Measurements from ENCODE around the gene LARGE1. TPM values are rescaled to one million over a fixed set of nuclear protein-coding genes. Genes with fewer than 3 reads are reported as not detected.

Gene LARGE1
- total RNA-seq, 1 donor from 2014 or later, result 27.4 TPM

GRCh38 chr22:33518405-33518804 is 401.9 kb downstream of the LARGE1 start:
- TF ChIP-seq CTCF (IDR thresholded peaks at IDR 0.05), result no peak
- Histone ChIP-seq H3K27ac (no peak overlapping the region), H3K36me3 (no peaks in the 10 kb centered on the region), H3K4me1 (no peaks in the 10 kb centered on the region), H3K4me3 (no peak overlapping the region), H3K9me3 (no peaks in the 10 kb centered on the region), H3K27me3 (ENCODE audit: low read depth) (no peaks in the 10 kb centered on the region)
- ATAC-seq (no peak), DNase-seq (no peak)
- intact Hi-C loops (cut with DNase I), result no loop called here

GRCh38 chr22:33515795-33516194 is 404.5 kb downstream of the LARGE1 start:
- ATAC-seq (no peak), DNase-seq (no peak)
- Histone ChIP-seq H3K36me3 (no peaks in the 10 kb centered on the region), H3K27ac (no peak overlapping the region), H3K4me3 (no peak overlapping the region), H3K27me3 (ENCODE audit: low read depth) (no peaks in the 10 kb centered on the region), H3K4me1 (no peaks in the 10 kb centered on the region), H3K9me3 (no peaks in the 10 kb centered on the region)
- intact Hi-C loops (cut with DNase I), result no loop called here
- no peak for TF ChIP-seq CTCF (IDR thresholded peaks at IDR 0.05)

- TF ChIP-seq CTCF (IDR thresholded peaks at IDR 0.05), result no peak
- Histone ChIP-seq H3K27me3 (ENCODE audit: low read depth) (no peaks in the 10 kb centered on the region), H3K4me3 (no peak overlapping the region), H3K27ac (no peak overlapping the region), H3K36me3 (no peaks in the 10 kb centered on the region), H3K4me1 (no peaks in the 10 kb centered on the region), H3K9me3 (no peaks in the 10 kb centered on the region)
- ATAC-seq (no peak), DNase-seq (no peak)
- intact Hi-C loops (cut with DNase I), result no loop called here
Observed at GRCh38 chr22:33513388-33514338, 406.6 kb downstream of the LARGE1 start.

- Histone ChIP-seq H3K36me3 (no peaks in the 10 kb centered on the region), H3K4me3 (no peak overlapping the region), H3K27me3 (ENCODE audit: low read depth) (no peaks in the 10 kb centered on the region), H3K4me1 (no peaks in the 10 kb centered on the region), H3K9me3 (no peaks in the 10 kb centered on the region), H3K27ac (no peak overlapping the region)
- ATAC-seq (no peak), DNase-seq (no peak)
- no peak for TF ChIP-seq CTCF (IDR thresholded peaks at IDR 0.05)
- intact Hi-C loops (cut with DNase I), result no loop called here
Observed at GRCh38 chr22:33512908-33513307, 407.4 kb downstream of the LARGE1 start.

GRCh38 chr22:33510429-33510904 is 409.8 kb downstream of the LARGE1 start:
- Histone ChIP-seq H3K36me3 (no peaks in the 10 kb centered on the region), H3K27ac (no peak overlapping the region), H3K9me3 (no peaks in the 10 kb centered on the region), H3K4me3 (no peak overlapping the region), H3K4me1 (no peaks in the 10 kb centered on the region), H3K27me3 (ENCODE audit: low read depth) (no peaks in the 10 kb centered on the region)
- TF ChIP-seq CTCF (IDR thresholded peaks at IDR 0.05), result no peak
- ATAC-seq (no peak), DNase-seq (no peak)
- intact Hi-C loops (cut with DNase I), result no loop called here

All from lower lobe of right lung (tissue), 2 donors.